ENCODE measurements around the gene HSPBP1. TPM values are rescaled to one million over a fixed set of nuclear protein-coding genes. Genes with fewer than 3 reads are reported as not detected.

The HSPBP1 gene
- total and polyA plus RNA-seq, 2 of the 13 experiments (the other 11 are each of a cell fraction or from before 2014, with no cell fraction given), result 22.3 to 33.7 TPM

- TF ChIP-seq ZNF318 (CRISPR knock-in tag; IDR thresholded peaks at IDR 0.05) (0 out of 2 replicates have a peak, but pooled peaks have one; percentile 60), ARID5B (CRISPR knock-in tag; IDR thresholded peaks at IDR 0.05) (peak; percentile 78), EHMT2 (IDR thresholded peaks at IDR 0.05; ENCODE audit: borderline replicate concordance, low read depth, low read length) (peak; percentile 86; the same call in 1 of the 2 replicates), ZNF335 (CRISPR knock-in tag; IDR thresholded peaks at IDR 0.05) (peak; percentile 88), SETDB1 (CRISPR knock-in tag; IDR thresholded peaks at IDR 0.05; ENCODE audit: borderline replicate concordance) (no peak), ZNF180 (CRISPR knock-in tag; IDR thresholded peaks at IDR 0.05; ENCODE audit: borderline replicate concordance, low read depth) (no peak), GATA4 (IDR thresholded peaks at IDR 0.05; ENCODE audit: borderline replicate concordance, low read depth) (peak; percentile 39; the same call in 1 of the 2 replicates), RORA (CRISPR knock-in tag; IDR thresholded peaks at IDR 0.05) (peak; percentile 65; the same call in 1 of the 2 replicates), ZBTB42 (CRISPR knock-in tag; IDR thresholded peaks at IDR 0.05) (peak; percentile 76; the same call in 1 of the 2 replicates), NAIF1 (CRISPR knock-in tag; IDR thresholded peaks at IDR 0.05; ENCODE audit: borderline replicate concordance) (peak; percentile 90), ZNF230 (CRISPR knock-in tag; IDR thresholded peaks at IDR 0.05) (peak; percentile 88), ZNF33B (CRISPR knock-in tag; IDR thresholded peaks at IDR 0.05) (no peak; the same call in none of the 2 replicates), SRY (CRISPR knock-in tag; IDR thresholded peaks at IDR 0.05) (peak; percentile 99)
These were observed 63.3 kb downstream of the HSPBP1 start (continued) for GRCh38 chr19:55216461-55217198.

All from HepG2 (cell line).